BE2C (cell line): ENCODE data around the gene YIPF3. TPM values are rescaled to one million over a fixed set of nuclear protein-coding genes. Genes with fewer than 3 reads are reported as not detected.
"Not testable (repeated sequence)": the region's sequence is repeated elsewhere in the genome, so short reads cannot be mapped to it uniquely, and the experiment has no call there.

Experiments used
- DNase-seq: peaks from one replicate; pipeline ENCODE4 v3.0.0-alpha.2; 2020
- H3K27me3 ChIP-seq: fragments of 250-450 bp; sonication (Bioruptor Pico); 2 replicates; pipeline ENCODE4 v1.5.1; 2020; ENCODE audit warnings: mild to moderate bottlenecking
- H3K36me3 ChIP-seq: fragments of 250-450 bp; sonication (Bioruptor Pico); 2 replicates; pipeline ENCODE4 v1.5.1; 2020; ENCODE audit warnings: mild to moderate bottlenecking
- H3K4me1 ChIP-seq: fragments of 250-450 bp; sonication (Bioruptor Pico); 2 replicates; pipeline ENCODE4 v1.5.1; 2020
- H3K4me3 ChIP-seq: 2 replicates; pipeline ENCODE4 v1.5.1; 2011; ENCODE audit warnings: low read depth, low read length
- H3K9me3 ChIP-seq: fragments of 250-450 bp; sonication (Bioruptor Pico); 2 replicates; pipeline ENCODE4 v1.5.1; 2020
- polyA plus RNA-seq: library from polyadenylated mRNA; unstranded; fragments of >200 nt; gene quantifications from one replicate; pipeline ENCODE4 v1.2.1, GENCODE V29; 2012; ENCODE audit warnings: low read depth, missing spikeins; ENCODE audit not compliant: insufficient read length, insufficient read depth
- TF ChIP-seq, protein P1 (sequence below): IDR thresholded peaks from 2 replicates; pipeline ENCODE4 v1.5.1; 2012; ENCODE audit warnings: mild to moderate bottlenecking, low read depth, low read length

Gene YIPF3
- 421 TPM for polyA plus RNA-seq

- Histone ChIP-seq H3K4me1 (no peaks in the 10 kb centered on the region; the same call in 1 of the 2 replicates), H3K9me3 (no peaks in the 10 kb centered on the region), H3K36me3 (peaks cover 50% of the 10 kb centered on the region), H3K27me3 (no peaks in the 10 kb centered on the region), H3K4me3 (peak within 1 kb of the TSS; percentile 100)
- peak; percentile 97 for DNase-seq
- TF ChIP-seq, protein P1, sequence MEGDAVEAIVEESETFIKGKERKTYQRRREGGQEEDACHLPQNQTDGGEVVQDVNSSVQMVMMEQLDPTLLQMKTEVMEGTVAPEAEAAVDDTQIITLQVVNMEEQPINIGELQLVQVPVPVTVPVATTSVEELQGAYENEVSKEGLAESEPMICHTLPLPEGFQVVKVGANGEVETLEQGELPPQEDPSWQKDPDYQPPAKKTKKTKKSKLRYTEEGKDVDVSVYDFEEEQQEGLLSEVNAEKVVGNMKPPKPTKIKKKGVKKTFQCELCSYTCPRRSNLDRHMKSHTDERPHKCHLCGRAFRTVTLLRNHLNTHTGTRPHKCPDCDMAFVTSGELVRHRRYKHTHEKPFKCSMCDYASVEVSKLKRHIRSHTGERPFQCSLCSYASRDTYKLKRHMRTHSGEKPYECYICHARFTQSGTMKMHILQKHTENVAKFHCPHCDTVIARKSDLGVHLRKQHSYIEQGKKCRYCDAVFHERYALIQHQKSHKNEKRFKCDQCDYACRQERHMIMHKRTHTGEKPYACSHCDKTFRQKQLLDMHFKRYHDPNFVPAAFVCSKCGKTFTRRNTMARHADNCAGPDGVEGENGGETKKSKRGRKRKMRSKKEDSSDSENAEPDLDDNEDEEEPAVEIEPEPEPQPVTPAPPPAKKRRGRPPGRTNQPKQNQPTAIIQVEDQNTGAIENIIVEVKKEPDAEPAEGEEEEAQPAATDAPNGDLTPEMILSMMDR = no peak
These were observed at the start of gene YIPF3, which contains the start of gene POLR1C for GRCh38 chr6:43516697-43517504. TSS of gene YIPF3 (minus strand) at chr6:43516926. CDS start at chr6:43516807, 119 bp downstream. TSS of gene POLR1C (plus strand) at chr6:43517089. CDS start at chr6:43517110, 21 bp downstream.

DNA sequence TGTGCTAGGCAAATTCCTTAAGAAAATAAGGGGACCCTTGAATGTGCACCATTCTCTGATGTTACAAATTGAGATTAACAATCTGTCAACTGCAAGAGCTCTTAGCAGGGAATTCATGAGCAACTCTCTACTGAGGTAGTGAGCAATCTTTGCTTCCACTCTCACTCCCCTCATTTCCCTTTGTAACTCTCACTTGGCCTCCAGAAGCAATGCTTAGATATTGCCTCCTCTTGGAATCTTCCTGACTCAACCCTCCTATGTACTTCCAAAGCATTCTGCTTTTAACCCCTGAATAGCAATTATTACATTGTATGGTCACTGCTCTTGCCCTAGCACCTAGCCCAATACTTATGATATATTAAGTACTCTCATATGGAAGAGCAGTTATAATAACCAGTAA is 42.6 kb upstream of the YIPF3 start:
- Histone ChIP-seq H3K36me3 (peaks cover 96% of the 10 kb centered on the region), H3K27me3 (no peaks in the 10 kb centered on the region), H3K9me3 (no peaks in the 10 kb centered on the region), H3K4me3 (no peak overlapping the region), H3K4me1 (no peaks in the 10 kb centered on the region)
- DNase-seq = no peak
- TF ChIP-seq, protein P1 = no peak

DNA sequence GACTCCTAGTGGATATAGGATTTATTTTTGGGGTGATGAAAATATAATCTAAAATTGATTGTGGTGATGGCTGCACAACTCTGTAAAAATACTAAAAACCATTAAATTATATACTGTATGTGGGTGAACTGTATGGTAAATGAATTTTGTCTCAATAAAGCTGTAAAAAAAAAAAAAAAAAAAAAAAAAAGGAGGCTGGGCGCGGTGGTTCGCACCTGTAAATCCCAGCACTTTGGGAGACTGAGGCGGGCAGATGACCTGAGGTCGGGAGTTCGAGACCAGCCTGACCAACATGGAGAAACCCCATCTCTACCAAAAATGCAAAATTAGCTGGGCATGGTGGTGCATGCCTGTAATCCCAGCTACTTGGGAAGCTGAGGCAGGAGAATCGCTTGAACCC is 40.9 kb upstream of the YIPF3 start:
- H3K27me3 ChIP-seq, H3K4me1 ChIP-seq, DNase-seq, H3K4me3 ChIP-seq, H3K9me3 ChIP-seq: not testable (repeated sequence)
- peaks cover 94% of the 10 kb centered on the region for H3K36me3 ChIP-seq

DNA sequence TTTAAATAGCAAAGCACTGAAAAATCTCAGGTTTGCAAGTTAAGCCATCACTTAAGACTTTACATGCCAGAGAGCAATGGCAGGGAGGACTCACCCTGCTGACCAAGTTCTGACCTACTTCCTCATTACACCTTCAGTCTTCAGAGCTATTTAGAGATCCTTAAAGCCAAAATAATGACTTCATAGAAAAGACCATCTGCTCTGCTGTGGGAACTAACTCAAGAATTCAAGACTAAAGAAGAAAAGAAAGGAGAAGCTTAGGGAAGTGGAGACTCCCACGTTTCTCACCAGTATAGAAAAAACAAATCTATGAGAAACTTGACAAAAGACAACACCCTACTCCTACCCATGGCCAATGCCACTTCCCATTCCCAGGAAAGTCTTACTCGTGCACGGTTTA is 30.5 kb upstream of the YIPF3 start:
- H3K27me3 ChIP-seq = no peaks in the 10 kb centered on the region
- H3K9me3 ChIP-seq = no peaks in the 10 kb centered on the region
- no peaks in the 10 kb centered on the region for H3K4me1 ChIP-seq
- H3K4me3 ChIP-seq = no peak overlapping the region
- TF ChIP-seq, protein P1 = no peak
- no peak for DNase-seq
- peaks cover 94% of the 10 kb centered on the region for H3K36me3 ChIP-seq

- H3K4me3 ChIP-seq = no peak overlapping the region
- DNase-seq = no peak
- peaks cover 94% of the 10 kb centered on the region for H3K36me3 ChIP-seq
- no peaks in the 10 kb centered on the region for H3K27me3 ChIP-seq
- no peaks in the 10 kb centered on the region for H3K4me1 ChIP-seq
- no peaks in the 10 kb centered on the region for H3K9me3 ChIP-seq
- TF ChIP-seq, protein P1 = no peak
These were observed 27.7 kb upstream of the YIPF3 start for GRCh38 chr6:43544461-43544860.

- Histone ChIP-seq H3K27me3 (no peaks in the 10 kb centered on the region), H3K4me3 (no peak overlapping the region), H3K4me1 (no peaks in the 10 kb centered on the region), H3K36me3 (peaks cover 88% of the 10 kb centered on the region), H3K9me3 (no peaks in the 10 kb centered on the region)
- DNase-seq = no peak
- TF ChIP-seq, protein P1 = no peak
These were observed 25.2 kb upstream of the YIPF3 start for GRCh38 chr6:43541774-43542471.
